OCI-LY7 (cell line): ENCODE measurements around the gene MFAP4. TPM values are rescaled to one million over a fixed set of nuclear protein-coding genes. Genes with fewer than 3 reads are reported as not detected.

Experiments used
- BruUV-seq: library from RNA; stranded (reverse); fragments of 400-500 nt; replicated peaks from 2 replicates; lab custom pipeline; 2021; lab: Mats Ljungman, UMichigan
- CTCF ChIA-PET: fragments of 300-600 bp; sonication (Branson Sonifier 250); formaldehyde crosslinking; loops from one replicate; lab custom pipeline; 2022; ENCODE audit warnings: antibody characterized with exemption; ENCODE audit not compliant: unreplicated experiment; lab: Charles Lee
- POLR2A ChIA-PET: fragments of 300-600 bp; sonication (Branson Sonifier 250); formaldehyde crosslinking; loops from one replicate; lab custom pipeline; 2022; ENCODE audit warnings: antibody characterized with exemption; lab: Charles Lee
- DNase-seq: peaks from one replicate; pipeline ENCODE4 v3.0.0-alpha.2; 2015; ENCODE audit warnings: low spot score
- H2AFZ ChIP-seq: fragments of 200-600 bp; sonication (generic), shearing (Covaris generic); 2 replicates; pipeline ENCODE4 v1.6.1; 2014; ENCODE audit warnings: mild to moderate bottlenecking, antibody characterized with exemption, low read length, moderate library complexity
- H3K27ac ChIP-seq: fragments of 200-600 bp; sonication (generic); 2 replicates; pipeline ENCODE4 v1.5.1; 2014; ENCODE audit warnings: mixed run types, low read depth, mild to moderate bottlenecking, moderate library complexity, low read length, inconsistent platforms; ENCODE audit not compliant: poor library complexity, severe bottlenecking
- H3K36me3 ChIP-seq: fragments of 200-600 bp; sonication (generic); 2 replicates; pipeline ENCODE4 v1.6.1; 2014; ENCODE audit warnings: mild to moderate bottlenecking, antibody characterized with exemption, low read length, moderate library complexity, mixed read lengths; ENCODE audit not compliant: insufficient read depth
- H3K4me1 ChIP-seq: fragments of 200-600 bp; sonication (generic); 2 replicates; pipeline ENCODE4 v1.5.1; 2014; ENCODE audit warnings: mild to moderate bottlenecking, low read length; ENCODE audit not compliant: insufficient read depth, poor library complexity, severe bottlenecking
- H3K4me2 ChIP-seq: fragments of 200-600 bp; sonication (generic); 2 replicates; pipeline ENCODE4 v1.6.1; 2014; ENCODE audit warnings: mild to moderate bottlenecking, low read length
- H3K4me3 ChIP-seq: fragments of 200-600 bp; sonication (generic); 2 replicates; pipeline ENCODE4 v1.5.1; 2014; ENCODE audit warnings: mild to moderate bottlenecking, low read depth, low read length; ENCODE audit not compliant: poor library complexity, severe bottlenecking
- H3K79me2 ChIP-seq: fragments of 200-600 bp; sonication (generic); 2 replicates; pipeline ENCODE4 v1.6.1; 2016; ENCODE audit warnings: low read depth, mild to moderate bottlenecking, low read length, moderate library complexity, mixed read lengths; ENCODE audit not compliant: insufficient read depth
- H3K9me2 ChIP-seq: fragments of 200-600 bp; sonication (generic); 2 replicates; pipeline ENCODE4 v1.6.1; 2016; ENCODE audit warnings: mild to moderate bottlenecking, low read length, mixed read lengths; ENCODE audit not compliant: insufficient read depth
- H3K9me3 ChIP-seq: fragments of 200-600 bp; sonication (generic); 2 replicates; pipeline ENCODE4 v1.6.1; 2014; ENCODE audit warnings: mild to moderate bottlenecking, mixed run types, low read length, mixed read lengths
- H4K20me1 ChIP-seq: fragments of 200-600 bp; sonication (generic); 2 replicates; pipeline ENCODE4 v1.6.1; 2014; ENCODE audit warnings: mild to moderate bottlenecking, antibody characterized with exemption, low read length, moderate library complexity, mixed read lengths; ENCODE audit not compliant: insufficient read depth
- EZH2phosphoT487 ChIP-seq: fragments of 200-600 bp; sonication (generic); IDR thresholded peaks from 2 replicates; pipeline ENCODE4 v1.6.1; 2018; ENCODE audit warnings: low read depth, borderline replicate concordance, mild to moderate bottlenecking, mixed run types, antibody characterized with exemption, low read length, moderate library complexity, mixed read lengths
- intact Hi-C: fragments of 100-400 bp; cut with micrococcal nuclease; formaldehyde crosslinking; loops from one replicate; pipeline ENCODE4 v1.10.0; 2022; ENCODE audit not compliant: unreplicated experiment
- total RNA-seq, 2 experiments: library from RNA; depleted of rRNA in 1 of 2; stranded (reverse); fragments of >200 nt in 1 of 2; shearing (Covaris generic) in 1 of 2; gene quantifications; 2 replicates each; pipeline ENCODE4 v1.2.3, GENCODE V29; 2014 to 2022
- TF ChIP-seq, protein P1 (sequence below): fragments of 200-600 bp; sonication (generic); conservative IDR thresholded peaks from 2 replicates; pipeline ENCODE4 v1.5.1; 2014; ENCODE audit warnings: mild to moderate bottlenecking, antibody characterized with exemption, low read length, moderate library complexity, mixed read lengths

The MFAP4 gene
- total RNA-seq, 2 experiments from 2014 or later: 0.65 TPM; not detected in 1

DNA sequence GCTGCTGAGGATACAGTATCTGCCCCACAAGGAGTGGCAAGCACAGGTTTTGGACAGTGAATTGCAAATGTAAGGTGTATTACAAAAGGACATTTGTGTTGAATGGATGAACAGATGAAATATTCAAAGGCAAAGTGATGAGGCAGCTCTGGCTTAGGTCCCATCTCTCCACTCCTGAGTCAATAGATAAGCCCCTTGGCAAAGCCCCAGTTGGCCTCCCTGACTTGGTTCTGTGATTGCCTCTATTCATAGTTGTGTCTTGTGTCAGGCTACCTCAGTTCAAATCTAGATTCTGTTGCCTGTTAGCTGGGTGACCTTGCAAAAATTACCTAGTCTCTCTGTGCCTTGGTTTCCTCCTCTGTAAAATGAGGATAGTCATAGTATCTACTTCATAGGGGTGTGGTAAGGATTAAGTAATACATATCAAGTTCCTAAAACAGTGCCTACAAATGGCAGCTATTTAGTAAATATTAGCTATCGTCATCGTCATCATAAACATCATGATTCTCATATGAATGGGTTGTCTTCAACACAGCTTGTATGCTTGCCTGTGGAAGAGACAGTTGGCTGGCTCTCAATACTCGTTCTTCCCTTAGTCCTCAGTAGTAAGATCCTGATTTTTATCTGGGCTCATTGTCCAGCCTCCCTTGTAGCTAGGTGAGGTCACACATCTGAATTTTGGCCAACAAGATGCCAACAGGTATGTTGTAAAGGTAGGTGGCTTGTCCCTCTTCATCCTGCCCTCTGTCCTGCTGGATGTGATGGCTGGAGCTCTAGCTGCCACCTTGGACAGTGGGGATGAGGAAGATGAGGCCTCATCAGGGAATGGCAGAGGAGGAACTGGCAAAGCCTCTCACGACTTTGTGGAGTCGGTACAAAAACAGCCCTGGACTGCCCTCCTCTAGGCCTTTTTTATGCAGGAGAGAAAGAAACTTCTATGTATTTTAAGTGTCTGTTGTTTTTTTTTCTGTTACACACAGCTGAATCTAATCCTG, 2.1 kb upstream of the MFAP4 start:
- Histone ChIP-seq H3K4me3 (no peak overlapping the region), H3K4me1 (peaks cover 11% of the 10 kb centered on the region), H3K9me3 (no peaks in the 10 kb centered on the region), H3K9me2 (no peaks in the 10 kb centered on the region), H3K27ac (no peak overlapping the region), H2AFZ (no peak overlapping the region), H4K20me1 (no peaks in the 10 kb centered on the region), H3K36me3 (no peaks in the 10 kb centered on the region), H3K4me2 (no peak overlapping the region), H3K79me2 (no peaks in the 10 kb centered on the region)
- intact Hi-C loops: no loop called here
- no peak for DNase-seq
- POLR2A ChIA-PET: interaction anchor here (2.9 kb wide), 1 partner anchor 11 kb away, joined by 19 read pairs; the partner anchor contains the start of gene MAPK7
- TF ChIP-seq, protein P1, sequence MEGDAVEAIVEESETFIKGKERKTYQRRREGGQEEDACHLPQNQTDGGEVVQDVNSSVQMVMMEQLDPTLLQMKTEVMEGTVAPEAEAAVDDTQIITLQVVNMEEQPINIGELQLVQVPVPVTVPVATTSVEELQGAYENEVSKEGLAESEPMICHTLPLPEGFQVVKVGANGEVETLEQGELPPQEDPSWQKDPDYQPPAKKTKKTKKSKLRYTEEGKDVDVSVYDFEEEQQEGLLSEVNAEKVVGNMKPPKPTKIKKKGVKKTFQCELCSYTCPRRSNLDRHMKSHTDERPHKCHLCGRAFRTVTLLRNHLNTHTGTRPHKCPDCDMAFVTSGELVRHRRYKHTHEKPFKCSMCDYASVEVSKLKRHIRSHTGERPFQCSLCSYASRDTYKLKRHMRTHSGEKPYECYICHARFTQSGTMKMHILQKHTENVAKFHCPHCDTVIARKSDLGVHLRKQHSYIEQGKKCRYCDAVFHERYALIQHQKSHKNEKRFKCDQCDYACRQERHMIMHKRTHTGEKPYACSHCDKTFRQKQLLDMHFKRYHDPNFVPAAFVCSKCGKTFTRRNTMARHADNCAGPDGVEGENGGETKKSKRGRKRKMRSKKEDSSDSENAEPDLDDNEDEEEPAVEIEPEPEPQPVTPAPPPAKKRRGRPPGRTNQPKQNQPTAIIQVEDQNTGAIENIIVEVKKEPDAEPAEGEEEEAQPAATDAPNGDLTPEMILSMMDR: no peak
- no peak for TF ChIP-seq EZH2phosphoT487
- CTCF ChIA-PET: interaction anchor here (1.3 kb wide), 1 partner anchor 11 kb away, joined by 4 read pairs; no protein-coding TSS in a partner anchor
- BruUV-seq: no TSS peak

DNA sequence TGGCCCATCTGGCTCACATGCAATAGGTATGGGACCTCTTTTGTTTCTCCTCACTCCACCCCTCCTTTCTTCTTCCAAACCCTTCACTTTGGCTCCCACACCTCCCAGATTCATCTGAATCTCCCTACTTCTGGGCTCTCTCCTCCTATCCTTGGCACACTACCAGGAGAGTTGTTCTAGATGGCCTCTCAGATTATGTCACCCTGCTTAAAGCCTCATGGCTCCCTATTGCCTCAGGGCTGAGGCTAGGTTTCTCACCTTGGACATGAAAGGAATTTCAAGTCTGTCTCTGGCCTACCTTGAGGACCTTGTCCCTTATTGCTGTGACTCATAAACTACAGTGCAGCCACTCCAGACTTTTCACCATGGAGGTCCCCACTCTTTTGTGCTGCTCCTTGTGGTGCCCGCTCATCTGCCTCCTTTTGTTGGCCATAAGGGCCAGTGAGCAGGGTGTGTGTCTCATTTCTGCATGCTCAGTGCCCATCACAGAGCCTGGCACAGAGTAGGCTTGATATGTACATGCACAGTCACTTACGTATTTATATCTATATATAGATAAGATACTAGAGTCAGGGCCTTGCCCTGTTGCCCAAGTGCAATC, 1.0 kb upstream of the MFAP4 start:
- H3K9me2 ChIP-seq: no peaks in the 10 kb centered on the region
- H4K20me1 ChIP-seq: no peaks in the 10 kb centered on the region
- H3K79me2 ChIP-seq: no peaks in the 10 kb centered on the region
- H3K27ac ChIP-seq: no peak overlapping the region
- no TSS peak for BruUV-seq
- H3K4me2 ChIP-seq: no peak overlapping the region
- H2AFZ ChIP-seq: no peak overlapping the region
- intact Hi-C loops: no loop called here
- H3K4me3 ChIP-seq: no peak overlapping the region
- H3K9me3 ChIP-seq: no peaks in the 10 kb centered on the region
- H3K36me3 ChIP-seq: peaks cover 1% of the 10 kb centered on the region; the same call in 1 of the 2 replicates
- POLR2A ChIA-PET: interaction anchor here (2.9 kb wide), 1 partner anchor 10 kb away, joined by 19 read pairs; the partner anchor contains the start of gene MAPK7
- peaks cover 11% of the 10 kb centered on the region for H3K4me1 ChIP-seq
- CTCF ChIA-PET: no interaction called here
- DNase-seq: no peak
- TF ChIP-seq EZH2phosphoT487: no peak
- TF ChIP-seq, protein P1: no peak
